Fibroblast of lung (primary cell): ENCODE measurements around the gene ATP2B2.

Experiments
- CTCF ChIP-seq, 2 donors: IDR thresholded peaks in 1 of 2; conservative IDR thresholded peaks in 1 of 2; 1 replicate in 1 of 2; 2 replicates in 1 of 2; pipeline ENCODE4 v1.5.1; 2011 to 2012; ENCODE audit warnings: low read length in 2 of 2, control low read depth in 1 of 2, inconsistent platforms in 1 of 2, low read depth in 1 of 2, mild to moderate bottlenecking in 1 of 2
- EZH2 ChIP-seq: IDR thresholded peaks from 2 replicates; pipeline ENCODE4 v1.5.1; 2012; ENCODE audit warnings: low read length, control low read depth, mild to moderate bottlenecking; ENCODE audit errors: missing control alignments

- TF ChIP-seq CTCF (conservative IDR thresholded peaks at IDR 0.05 in 1 of 2, IDR thresholded peaks at IDR 0.05 in 1 of 2; ENCODE audit: low read depth in 1 of 2, low read length in 2 of 2) (no peak), EZH2 (no peak)
Measured at GRCh38 chr3:10386121-10386520, 119.3 kb downstream of the ATP2B2 start.
